ENCODE data around the gene H2AZ1.
"Not testable (repeated sequence)": the region's sequence is repeated elsewhere in the genome, so short reads cannot be mapped to it uniquely, and the experiment has no call there.

Gene H2AZ1

GRCh38 chr4:99949999-99950912, at the start of gene H2AZ1:
TSS of gene H2AZ1 (minus strand) at chr4:99950275. CDS start at chr4:99950170, 105 bp downstream.
- peak; percentile 99 for DNase-seq (ENCODE audit: low read depth)

GRCh38 chr4:99998062-99998867, 48.2 kb upstream of the H2AZ1 start:
- peak; percentile 18 for DNase-seq (ENCODE audit: low read depth)

GRCh38 chr4:99991741-99992140, 41.7 kb upstream of the H2AZ1 start:
- DNase-seq (ENCODE audit: low read depth): no peak

- DNase-seq (ENCODE audit: low read depth): no peak
Observed at GRCh38 chr4:99987681-99988080, 37.6 kb upstream of the H2AZ1 start.

- DNase-seq (ENCODE audit: low read depth): no peak
Observed at GRCh38 chr4:99986792-99987191, 36.7 kb upstream of the H2AZ1 start.

- DNase-seq (ENCODE audit: low read depth): no peak
Observed at GRCh38 chr4:99983289-99983943, 33.3 kb upstream of the H2AZ1 start.

- no peak for DNase-seq (ENCODE audit: low read depth)
Observed at GRCh38 chr4:99979872-99980271, 29.8 kb upstream of the H2AZ1 start.

GRCh38 chr4:99971453-99972111, 21.5 kb upstream of the H2AZ1 start:
- DNase-seq (ENCODE audit: low read depth): no peak

- no peak for DNase-seq (ENCODE audit: low read depth)
Observed at GRCh38 chr4:99968330-99968729, 18.3 kb upstream of the H2AZ1 start.

- no peak for DNase-seq (ENCODE audit: low read depth)
Observed at GRCh38 chr4:99966692-99967091, 16.6 kb upstream of the H2AZ1 start.

- no peak for DNase-seq (ENCODE audit: low read depth)
Observed at GRCh38 chr4:99965674-99966350, 15.7 kb upstream of the H2AZ1 start.

GRCh38 chr4:99965173-99965572, 15.1 kb upstream of the H2AZ1 start:
- no peak for DNase-seq (ENCODE audit: low read depth)

GRCh38 chr4:99961711-99962110, 11.6 kb upstream of the H2AZ1 start:
- no peak for DNase-seq (ENCODE audit: low read depth)

GRCh38 chr4:99960648-99961047, 10.6 kb upstream of the H2AZ1 start:
- DNase-seq (ENCODE audit: low read depth): no peak

GRCh38 chr4:99958207-99958606, 8.1 kb upstream of the H2AZ1 start:
- DNase-seq (ENCODE audit: low read depth): not testable (repeated sequence)

- DNase-seq (ENCODE audit: low read depth): no peak
Observed at GRCh38 chr4:99950913-99951254, 809 bp upstream of the H2AZ1 start.

- peak; percentile 91 for DNase-seq (ENCODE audit: low read depth)
Observed at GRCh38 chr4:99949034-99949998, 759 bp downstream of the H2AZ1 start.

GRCh38 chr4:99947608-99948007, 2.5 kb downstream of the H2AZ1 start:
- DNase-seq (ENCODE audit: low read depth): no peak

- no peak for DNase-seq (ENCODE audit: low read depth)
Observed at GRCh38 chr4:99947190-99947578, 2.9 kb downstream of the H2AZ1 start.

Data from stromal cell of bone marrow (primary cell).